K562 (cell line): ENCODE measurements around the gene AAK1.

ENCODE experiments used
- ATF3 ChIP-seq, 2 experiments: fragments of 450-650 bp in 1 of 2; sonication (generic) in 1 of 2; formaldehyde crosslinking in 1 of 2; IDR thresholded peaks in 1 of 2; conservative IDR thresholded peaks in 1 of 2; 2 replicates each; pipeline versions ENCODE4 v1.6.1 to v1.8.1; 2016 to 2023; ENCODE audit warnings: mild to moderate bottlenecking in 2 of 2, moderate library complexity in 2 of 2, inconsistent platforms in 1 of 2, missing genetic modification reagents in 1 of 2
- EP300 ChIP-seq: IDR thresholded peaks from 2 replicates; pipeline ENCODE4 v1.6.1; 2012; ENCODE audit warnings: low read length, improper control_type of control experiment
- FOXK1 ChIP-seq: sonication (generic); formaldehyde crosslinking; IDR thresholded peaks from 2 replicates; pipeline ENCODE4 v1.8.0; 2022; ENCODE audit warnings: missing genetic modification reagents, mild to moderate bottlenecking, borderline replicate concordance
- GATAD2B ChIP-seq: fragments of 450-650 bp; IDR thresholded peaks from 2 replicates; pipeline ENCODE4 v1.6.1; 2017; ENCODE audit warnings: mild to moderate bottlenecking, borderline replicate concordance
- HDAC2 ChIP-seq: fragments of 450-650 bp; IDR thresholded peaks from 2 replicates; pipeline ENCODE4 v1.6.1; 2016; ENCODE audit warnings: mild to moderate bottlenecking
- HDAC6 ChIP-seq: IDR thresholded peaks from 2 replicates; pipeline ENCODE4 v1.6.1; 2012; ENCODE audit warnings: low read depth, mild to moderate bottlenecking, control low read depth, inconsistent platforms, low read length, moderate library complexity
- MTA1 ChIP-seq: fragments of 450-650 bp; IDR thresholded peaks from 2 replicates; pipeline ENCODE4 v1.6.1; 2017; ENCODE audit warnings: borderline replicate concordance
- POLR2A ChIP-seq: fragments of 450-650 bp; conservative IDR thresholded peaks from 2 replicates; pipeline ENCODE4 v1.6.1; 2016
- SPI1 ChIP-seq: IDR thresholded peaks from 2 replicates; pipeline ENCODE4 v1.6.1; 2011; ENCODE audit warnings: low read depth, low read length, control low read depth, borderline replicate concordance
- ZBTB8A ChIP-seq: fragments of 450-650 bp; IDR thresholded peaks from 2 replicates; pipeline ENCODE4 v1.6.1; 2018; ENCODE audit warnings: mild to moderate bottlenecking, moderate library complexity; ENCODE audit not compliant: partially characterized antibody

- TF ChIP-seq ZBTB8A (no peak), GATAD2B (no peak), HDAC2 (no peak), MTA1 (no peak), HDAC6 (no peak), EP300 (no peak), ATF3 (IDR thresholded peaks at IDR 0.05) (no peak), ATF3 (CRISPR knock-in tag; conservative IDR thresholded peaks at IDR 0.05) (no peak), FOXK1 (no peak), SPI1 (no peak), POLR2A (no peak)
These were observed 72.3 kb downstream of the AAK1 start for GRCh38 chr2:69571189-69571588.
